22Rv1 (cell line): ENCODE results near the gene DOK6.

Experiments used
- CTCF ChIP-seq: fragments of 450-650 bp; IDR thresholded peaks from 2 replicates; pipeline ENCODE4 v1.5.1; 2017; ENCODE audit warnings: mild to moderate bottlenecking
- ZFX ChIP-seq: fragments of 450-650 bp; IDR thresholded peaks from 2 replicates; pipeline ENCODE4 v1.6.1; 2017; ENCODE audit warnings: antibody characterized with exemption, borderline replicate concordance

GRCh38 chr18:69770238-69770637 lies 369.6 kb downstream of the DOK6 start:
- TF ChIP-seq CTCF (no peak), ZFX (no peak)
